Osteocyte (in vitro differentiated cells): Measurements from ENCODE around the gene OR10J1. TPM values are rescaled to one million over a fixed set of nuclear protein-coding genes. Genes with fewer than 3 reads are reported as not detected.

Experiments used
- DNase-seq: peaks from one replicate; pipeline ENCODE4 v3.0.0; 2021; ENCODE audit warnings: mixed read lengths; ENCODE audit not compliant: unreplicated experiment; ENCODE audit errors: extremely low spot score
- H3K27ac Mint-ChIP-seq: one replicate; pipeline ENCODE4 v1.8.0; 2021; ENCODE audit warnings: mild to moderate bottlenecking, mixed read lengths; ENCODE audit not compliant: unreplicated experiment
- H3K27me3 Mint-ChIP-seq: one replicate; pipeline ENCODE4 v1.8.0; 2021; ENCODE audit warnings: mixed read lengths; ENCODE audit not compliant: unreplicated experiment
- H3K36me3 Mint-ChIP-seq: one replicate; pipeline ENCODE4 v1.8.0; 2021; ENCODE audit warnings: mixed read lengths; ENCODE audit not compliant: unreplicated experiment
- H3K4me1 Mint-ChIP-seq: one replicate; pipeline ENCODE4 v1.8.0; 2021; ENCODE audit warnings: mixed read lengths; ENCODE audit not compliant: unreplicated experiment
- H3K4me3 Mint-ChIP-seq: one replicate; pipeline ENCODE4 v1.8.0; 2021; ENCODE audit warnings: mild to moderate bottlenecking, moderate library complexity, mixed read lengths; ENCODE audit not compliant: unreplicated experiment
- H3K9me3 Mint-ChIP-seq: one replicate; pipeline ENCODE4 v1.8.0; 2021; ENCODE audit warnings: mixed read lengths; ENCODE audit not compliant: unreplicated experiment
- long read RNA-seq: library from polyadenylated mRNA; unstranded; transcript quantifications from one replicate; pipeline ENCODE4 v2.0.0, GENCODE V29; 2021
- total RNA-seq: library from RNA; stranded (reverse); gene quantifications from 2 replicates; pipeline ENCODE4 v1.2.1, GENCODE V29; 2021
- TF ChIP-seq, protein P1 (sequence below): fragments of 200-600 bp; sonication (generic); IDR thresholded peaks from 2 replicates; pipeline ENCODE4 v1.5.0; 2021; ENCODE audit warnings: antibody characterized with exemption, mild to moderate bottlenecking, moderate library complexity

Gene OR10J1, protein sequence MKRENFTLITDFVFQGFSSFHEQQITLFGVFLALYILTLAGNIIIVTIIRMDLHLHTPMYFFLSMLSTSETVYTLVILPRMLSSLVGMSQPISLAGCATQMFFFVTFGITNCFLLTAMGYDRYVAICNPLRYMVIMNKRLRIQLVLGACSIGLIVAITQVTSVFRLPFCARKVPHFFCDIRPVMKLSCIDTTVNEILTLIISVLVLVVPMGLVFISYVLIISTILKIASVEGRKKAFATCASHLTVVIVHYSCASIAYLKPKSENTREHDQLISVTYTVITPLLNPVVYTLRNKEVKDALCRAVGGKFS
- total RNA-seq = not detected in 2 replicates
- long read RNA-seq = 0 reads

- Mint-ChIP-seq H3K4me1 (no peaks in the 10 kb centered on the region), H3K36me3 (no peaks in the 10 kb centered on the region), H3K9me3 (no peaks in the 10 kb centered on the region), H3K27ac (no peak within 1 kb of the TSS), H3K27me3 (peaks cover 11% of the 10 kb centered on the region), H3K4me3 (no peak within 1 kb of the TSS)
- TF ChIP-seq, protein P1, sequence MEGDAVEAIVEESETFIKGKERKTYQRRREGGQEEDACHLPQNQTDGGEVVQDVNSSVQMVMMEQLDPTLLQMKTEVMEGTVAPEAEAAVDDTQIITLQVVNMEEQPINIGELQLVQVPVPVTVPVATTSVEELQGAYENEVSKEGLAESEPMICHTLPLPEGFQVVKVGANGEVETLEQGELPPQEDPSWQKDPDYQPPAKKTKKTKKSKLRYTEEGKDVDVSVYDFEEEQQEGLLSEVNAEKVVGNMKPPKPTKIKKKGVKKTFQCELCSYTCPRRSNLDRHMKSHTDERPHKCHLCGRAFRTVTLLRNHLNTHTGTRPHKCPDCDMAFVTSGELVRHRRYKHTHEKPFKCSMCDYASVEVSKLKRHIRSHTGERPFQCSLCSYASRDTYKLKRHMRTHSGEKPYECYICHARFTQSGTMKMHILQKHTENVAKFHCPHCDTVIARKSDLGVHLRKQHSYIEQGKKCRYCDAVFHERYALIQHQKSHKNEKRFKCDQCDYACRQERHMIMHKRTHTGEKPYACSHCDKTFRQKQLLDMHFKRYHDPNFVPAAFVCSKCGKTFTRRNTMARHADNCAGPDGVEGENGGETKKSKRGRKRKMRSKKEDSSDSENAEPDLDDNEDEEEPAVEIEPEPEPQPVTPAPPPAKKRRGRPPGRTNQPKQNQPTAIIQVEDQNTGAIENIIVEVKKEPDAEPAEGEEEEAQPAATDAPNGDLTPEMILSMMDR = no peak
- DNase-seq = no peak
These were observed at the start of gene OR10J1 for GRCh38 chr1:159439422-159439821. Gene OR10J1, plus strand, starts transcription at chr1:159439722. Its CDS starts 70 bp downstream, at chr1:159439792.

DNA sequence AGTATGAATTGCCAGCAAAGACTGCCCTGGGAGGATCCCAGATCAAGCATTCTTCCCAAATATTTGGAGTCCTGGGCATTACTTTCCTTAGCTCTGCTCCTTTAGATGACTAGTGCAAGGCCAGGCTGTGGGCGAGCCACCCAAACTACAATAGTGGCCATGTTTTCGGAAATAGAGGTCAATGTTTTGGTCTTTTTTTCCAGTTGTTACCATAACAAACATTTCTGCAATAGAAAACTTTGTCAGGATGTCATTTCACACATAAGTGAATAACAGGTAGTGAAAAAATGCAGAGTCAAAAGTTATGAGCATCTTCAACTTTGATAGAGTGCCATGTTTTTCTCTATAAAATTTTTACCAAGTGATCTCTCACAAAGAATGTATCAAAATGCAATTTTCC lies 32.7 kb upstream of the OR10J1 start:
- H3K4me1 Mint-ChIP-seq = no peaks in the 10 kb centered on the region
- H3K4me3 Mint-ChIP-seq = no peak overlapping the region
- no peak for DNase-seq
- no peak overlapping the region for H3K27ac Mint-ChIP-seq
- peaks cover 4% of the 10 kb centered on the region for H3K9me3 Mint-ChIP-seq
- no peaks in the 10 kb centered on the region for H3K36me3 Mint-ChIP-seq
- H3K27me3 Mint-ChIP-seq = no peaks in the 10 kb centered on the region
- TF ChIP-seq, protein P1 = no peak

- H3K4me1 Mint-ChIP-seq = no peaks in the 10 kb centered on the region
These were observed 30.6 kb upstream of the OR10J1 start for GRCh38 chr1:159408862-159409400.

GRCh38 chr1:159421821-159422220 lies 17.7 kb upstream of the OR10J1 start:
- H3K4me3 Mint-ChIP-seq = no peak overlapping the region
- no peaks in the 10 kb centered on the region for H3K36me3 Mint-ChIP-seq
- peaks cover 6% of the 10 kb centered on the region for H3K27me3 Mint-ChIP-seq
- H3K27ac Mint-ChIP-seq = no peak overlapping the region
- no peak for DNase-seq
- peaks cover 20% of the 10 kb centered on the region for H3K9me3 Mint-ChIP-seq
- TF ChIP-seq, protein P1 = no peak
- no peaks in the 10 kb centered on the region for H3K4me1 Mint-ChIP-seq

More at GRCh38 chr1:159408862-159409400, 30.6 kb upstream of the OR10J1 start:
- Mint-ChIP-seq H3K4me3 (no peak overlapping the region), H3K27ac (no peak overlapping the region), H3K36me3 (no peaks in the 10 kb centered on the region), H3K27me3 (no peaks in the 10 kb centered on the region), H3K9me3 (peaks cover 4% of the 10 kb centered on the region)
- TF ChIP-seq, protein P1 = no peak
- no peak for DNase-seq

- Mint-ChIP-seq H3K27me3 (peaks cover 11% of the 10 kb centered on the region), H3K9me3 (no peaks in the 10 kb centered on the region), H3K4me3 (no peak overlapping the region), H3K27ac (no peak overlapping the region), H3K4me1 (peaks cover 2% of the 10 kb centered on the region), H3K36me3 (no peaks in the 10 kb centered on the region)
- TF ChIP-seq, protein P1 = no peak
- DNase-seq = no peak
These were observed 11.0 kb upstream of the OR10J1 start for GRCh38 chr1:159428536-159428935.
